HG03135 (cell line): ENCODE results near the gene NOXA1.
"Not testable (repeated sequence)": the region's sequence is repeated elsewhere in the genome, so short reads cannot be mapped to it uniquely, and the experiment has no call there.

Experiments
- ATAC-seq: cut with Tn5 transposase; IDR thresholded peaks from one replicate; pipeline ENCODE4 v1.9.1; 2021; ENCODE audit warnings: mild to moderate bottlenecking, moderate library complexity; ENCODE audit not compliant: unreplicated experiment

The NOXA1 gene

GRCh38 chr9:137405677-137406081, 17.5 kb upstream of the NOXA1 start:
- no peak for ATAC-seq

GRCh38 chr9:137406085-137406760, 17.0 kb upstream of the NOXA1 start:
- no peak for ATAC-seq

DNA sequence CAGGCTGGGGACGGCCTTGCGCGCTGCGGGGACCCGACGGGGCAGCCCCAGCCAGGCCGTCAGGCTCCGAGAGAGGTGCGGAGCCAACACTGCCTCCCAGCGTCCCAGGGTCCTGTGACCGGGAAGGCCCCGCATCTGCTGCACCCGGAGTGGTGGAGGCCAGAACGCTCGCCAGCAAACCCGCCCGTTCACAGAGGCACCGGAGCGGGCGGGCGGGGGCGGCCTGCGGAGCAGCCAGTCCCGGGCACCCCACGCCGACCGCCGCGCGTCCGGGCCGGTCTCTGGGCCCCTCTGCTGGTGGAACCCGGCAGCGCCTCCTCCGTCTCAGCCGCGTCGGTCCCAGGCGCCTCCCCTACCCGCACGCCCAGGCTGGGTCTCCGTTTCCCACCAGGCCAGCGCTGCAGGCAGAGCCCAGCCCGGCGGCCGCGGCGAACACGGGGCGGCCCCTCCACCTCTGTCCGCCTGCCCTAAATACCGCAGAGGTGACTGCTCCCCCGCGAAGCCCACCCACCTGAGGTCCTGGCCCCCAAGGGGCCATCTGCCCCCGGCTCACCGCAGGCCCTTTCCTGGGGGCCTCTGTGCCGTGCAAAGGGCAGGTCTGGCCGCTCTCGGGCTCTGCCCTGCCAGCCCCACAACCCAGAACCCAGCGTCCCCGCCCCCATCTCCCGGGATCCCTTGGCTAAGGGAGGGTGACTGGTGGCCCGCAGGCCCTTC, 16.2 kb upstream of the NOXA1 start:
- no peak for ATAC-seq

- ATAC-seq = no peak
These were observed 15.4 kb upstream of the NOXA1 start for GRCh38 chr9:137407590-137408300.

- no peak for ATAC-seq
These were observed 14.4 kb upstream of the NOXA1 start for GRCh38 chr9:137408651-137409405.

DNA sequence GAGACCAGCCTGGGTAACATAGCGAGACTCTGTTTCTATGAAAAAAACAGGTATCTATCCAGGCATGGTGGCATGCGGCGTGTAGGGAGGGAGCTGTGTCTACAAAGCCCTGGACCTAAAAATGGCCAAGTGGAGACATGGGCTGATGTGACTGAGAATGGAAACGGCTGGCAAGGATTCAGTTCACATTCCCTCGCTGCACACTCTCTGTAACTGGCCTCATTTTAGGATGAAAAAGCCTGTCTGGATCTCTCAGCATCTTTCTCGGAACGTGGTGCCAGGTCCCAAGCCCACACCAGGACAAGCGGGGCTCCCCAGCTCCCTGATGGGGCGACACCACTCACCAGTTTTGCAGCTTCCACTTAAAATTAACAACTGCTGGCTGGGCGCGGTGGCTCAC, 13.7 kb upstream of the NOXA1 start:
- no peak for ATAC-seq

DNA sequence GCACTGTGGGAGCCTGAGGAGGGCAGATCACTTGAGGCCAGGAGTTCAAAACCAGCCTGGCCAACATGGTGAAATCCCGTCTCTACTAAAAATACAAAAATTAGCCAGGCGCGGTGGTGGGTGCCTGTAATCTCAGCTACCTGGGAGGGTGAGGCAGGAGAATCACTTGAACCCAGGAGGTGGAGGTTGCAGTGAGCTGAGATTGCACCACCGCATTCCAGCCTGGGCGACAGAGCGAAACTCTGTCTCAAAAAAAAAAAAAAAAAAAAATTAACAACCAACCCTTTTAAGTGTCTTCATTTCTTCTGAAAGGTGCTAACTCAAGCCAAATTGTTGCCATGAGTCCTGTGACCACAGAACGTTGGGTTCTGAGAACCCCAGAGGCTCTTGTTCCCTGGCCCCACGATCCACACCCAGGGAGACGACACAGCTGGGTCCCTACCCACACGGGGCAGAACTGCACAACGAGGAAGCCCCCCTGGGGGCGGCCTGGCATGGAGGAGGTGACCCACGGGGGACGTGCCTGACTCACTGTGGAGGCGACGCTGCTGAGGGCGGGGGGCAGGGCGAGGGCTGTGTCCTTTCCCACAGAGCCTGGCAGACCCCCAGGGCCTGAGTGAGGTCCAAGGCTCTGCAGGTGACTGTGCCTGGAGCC, 12.8 kb upstream of the NOXA1 start:
- not testable (repeated sequence) for ATAC-seq

DNA sequence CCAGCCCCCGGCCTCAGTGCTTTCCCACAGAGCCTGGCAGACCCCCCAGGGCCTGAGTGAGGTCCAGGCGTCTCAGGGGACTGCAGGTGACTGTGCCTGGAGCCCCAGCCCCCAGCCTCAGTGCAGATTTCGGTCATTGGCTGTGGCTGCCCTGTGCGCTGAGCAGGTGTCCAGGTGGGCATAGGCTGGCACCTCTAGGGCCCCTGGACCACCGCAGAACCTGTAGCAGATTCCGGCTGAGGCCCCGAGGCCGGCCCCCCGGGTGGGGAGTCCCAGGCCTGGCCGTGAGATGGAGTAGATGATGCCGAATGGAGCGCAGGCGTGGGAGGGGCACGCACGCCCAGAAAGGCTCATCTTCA, 12.3 kb upstream of the NOXA1 start:
- no peak for ATAC-seq

- no peak for ATAC-seq
These were observed 11.9 kb upstream of the NOXA1 start for GRCh38 chr9:137411260-137411644.

GRCh38 chr9:137411645-137412380, 11.4 kb upstream of the NOXA1 start:
- ATAC-seq = no peak

GRCh38 chr9:137412431-137412830, 10.8 kb upstream of the NOXA1 start:
- ATAC-seq = no peak

DNA sequence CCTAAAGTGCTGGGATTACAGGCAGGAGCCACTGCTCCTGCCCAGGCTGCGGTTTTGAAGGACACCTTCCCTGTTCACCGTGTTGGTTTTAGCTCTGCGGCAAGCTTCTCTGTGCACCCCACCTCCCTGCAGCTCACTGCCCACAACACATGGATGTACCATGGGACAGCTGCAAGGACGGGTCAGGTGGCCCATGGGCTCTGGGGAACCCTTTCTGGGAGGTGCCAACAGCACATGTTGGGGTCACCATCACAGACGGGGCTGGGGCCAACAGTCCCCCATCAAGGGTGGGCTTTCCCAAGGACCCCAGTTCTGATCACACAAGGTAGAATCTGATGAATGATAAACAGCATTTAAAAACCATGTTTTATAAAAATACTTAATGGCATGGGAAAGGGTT, 7.7 kb upstream of the NOXA1 start:
- ATAC-seq = no peak

DNA sequence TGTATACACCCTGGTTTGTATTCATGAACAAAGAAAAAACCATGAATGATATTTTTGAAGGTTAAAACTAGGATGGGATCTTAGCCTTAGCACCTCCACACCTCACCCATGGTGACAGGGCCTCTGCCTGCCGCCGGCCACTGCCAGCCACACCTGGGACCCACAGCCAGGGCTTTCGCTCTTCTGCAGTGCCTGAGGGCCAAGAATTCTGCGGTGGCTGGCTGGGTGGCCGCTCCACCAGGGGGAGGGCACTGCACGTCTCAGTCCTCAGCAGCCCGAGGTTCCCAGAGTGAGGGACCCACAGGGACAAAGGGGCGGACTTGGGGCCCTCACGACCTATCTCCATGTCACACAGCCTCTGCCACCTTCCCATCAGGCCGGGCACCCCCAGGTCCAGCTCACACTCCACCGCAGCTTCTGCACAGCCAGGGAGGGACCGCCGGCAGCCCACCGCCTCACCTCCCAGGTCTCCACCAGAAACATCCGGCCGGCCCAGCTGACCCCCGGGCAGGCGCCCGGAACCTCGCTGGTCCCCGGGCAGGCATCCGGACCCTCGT, 7.1 kb upstream of the NOXA1 start:
- ATAC-seq = no peak

- ATAC-seq = no peak
These were observed 6.5 kb upstream of the NOXA1 start for GRCh38 chr9:137416563-137417151.

GRCh38 chr9:137417161-137418021, 5.8 kb upstream of the NOXA1 start:
- no peak for ATAC-seq

DNA sequence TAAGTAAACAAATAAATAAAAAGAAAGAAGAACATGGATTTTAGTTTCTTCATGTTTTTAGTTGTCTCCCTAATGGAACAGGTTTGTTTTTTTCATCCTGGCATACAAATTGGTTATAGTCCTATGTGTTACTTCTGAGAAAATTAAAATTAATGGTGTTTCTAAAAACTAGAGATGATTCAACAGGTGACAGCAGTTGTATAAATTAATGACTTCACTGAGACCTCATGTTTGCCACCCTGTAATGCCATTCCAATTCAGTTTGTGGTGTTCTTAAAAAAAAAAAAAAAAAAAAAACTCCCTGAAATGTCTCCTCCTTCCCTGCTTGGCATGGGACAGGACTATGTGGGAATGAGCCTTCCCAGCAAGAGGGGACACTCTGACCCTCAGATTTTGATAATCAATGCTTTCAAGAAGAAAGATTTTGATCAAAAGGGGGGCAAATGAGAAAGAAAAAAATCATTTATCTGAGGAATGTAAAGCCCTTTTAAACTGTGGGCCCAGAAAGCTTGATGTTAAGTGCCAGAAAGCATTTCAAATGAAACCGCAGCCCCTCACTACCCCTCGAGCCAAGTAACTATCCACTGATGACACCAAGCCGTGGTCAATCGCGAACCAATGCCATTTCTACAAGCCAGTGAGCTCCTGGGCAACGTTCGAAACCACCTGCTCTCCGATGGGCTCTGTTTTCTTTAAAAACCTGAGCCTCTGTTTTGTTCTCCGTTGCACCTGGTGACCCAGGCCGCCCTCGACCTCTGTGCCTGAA, 1.2 kb upstream of the NOXA1 start:
- no peak for ATAC-seq

DNA sequence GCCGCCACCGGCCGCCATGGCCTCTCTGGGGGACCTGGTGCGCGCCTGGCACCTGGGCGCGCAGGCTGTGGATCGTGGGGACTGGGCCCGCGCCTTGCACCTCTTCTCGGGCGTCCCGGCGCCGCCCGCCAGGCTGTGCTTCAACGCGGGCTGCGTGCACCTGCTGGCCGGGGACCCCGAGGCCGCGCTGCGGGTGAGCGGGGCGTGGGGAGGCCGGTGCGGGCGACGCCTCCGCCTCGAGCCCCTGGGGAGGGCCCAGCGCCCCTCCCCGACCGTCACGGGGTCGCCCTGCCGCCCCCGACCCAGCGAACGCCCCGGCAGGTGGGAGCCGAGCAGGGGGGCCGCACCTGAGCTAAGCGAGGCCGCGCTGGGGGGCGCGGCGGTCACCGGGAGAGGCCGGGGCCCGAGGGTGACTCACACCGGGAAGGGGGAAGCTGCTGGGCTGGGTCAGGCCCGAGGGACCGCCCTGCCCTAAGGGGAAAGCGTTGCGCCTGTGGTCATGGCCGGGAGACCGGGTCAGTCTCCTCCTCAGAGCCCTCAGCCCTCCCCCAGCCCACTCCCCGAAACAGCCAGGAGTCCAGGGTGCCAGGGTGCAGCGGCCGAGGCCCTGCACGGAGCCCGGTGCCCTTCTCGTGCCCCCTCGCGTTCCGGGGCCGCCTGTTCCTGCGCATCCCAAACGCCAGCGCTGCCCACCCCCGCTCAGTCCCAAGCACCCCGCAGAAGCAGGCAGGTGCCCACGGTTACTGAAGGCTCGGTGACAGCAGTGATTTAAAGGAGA, 510 bp downstream of the NOXA1 start:
- peak; percentile 33 for ATAC-seq
